T-helper 2 cell treated with Interferon-gamma antibody and Interleukin-4, amounts not matched to agents 100 ng/mL and 5 ng/mL, for 36 hours (primary cell): Measurements from ENCODE around the gene PCDHB13. TPM values are rescaled to one million over a fixed set of nuclear protein-coding genes. Genes with fewer than 3 reads are reported as not detected.

ENCODE experiments used
- intact Hi-C: fragments of 100-400 bp; cut with micrococcal nuclease; formaldehyde crosslinking; loops from one replicate; pipeline ENCODE4 v1.15.1; 2023
- total RNA-seq: library from RNA; stranded (reverse); gene quantifications from 2 replicates; pipeline ENCODE4 v1.2.3, GENCODE V29; 2022

PCDHB13 gene
- total RNA-seq, 1 donor from 2014 or later, result not detected

- intact Hi-C loops, result no loop called here
Measured at GRCh38 chr5:141261238-141261546, 47.5 kb downstream of the PCDHB13 start.

Other genes starting within 250 kb of the PCDHB13 start
- not detected in 2 replicates for gene PCDHAC2, start 247.4 kb upstream of the PCDHB13 start, total RNA-seq
- gene PCDHB1, start 162.5 kb upstream of the PCDHB13 start, total RNA-seq, result not detected in 2 replicates
- 0.09 and 0.14 TPM in 2 replicates for gene PCDHB2, start 119.3 kb upstream of the PCDHB13 start, total RNA-seq
- gene PCDHB3, start 113.4 kb upstream of the PCDHB13 start, total RNA-seq, result not detected in 2 replicates
- not detected in 2 replicates for gene PCDHB4, start 92.1 kb upstream of the PCDHB13 start, total RNA-seq
- gene PCDHB5, start 78.7 kb upstream of the PCDHB13 start, total RNA-seq, result not detected in 2 replicates
- not detected in 2 replicates for gene PCDHB6, start 63.9 kb upstream of the PCDHB13 start, total RNA-seq
- not detected in 2 replicates for gene PCDHB7, start 41.3 kb upstream of the PCDHB13 start, total RNA-seq
- gene PCDHB8, start 36.1 kb upstream of the PCDHB13 start, total RNA-seq, result not detected in 2 replicates
- gene PCDHB16, start 31.5 kb upstream of the PCDHB13 start, total RNA-seq, result not detected in 2 replicates
- gene PCDHB9, start 26.8 kb upstream of the PCDHB13 start, total RNA-seq, result not detected in 2 replicates
- gene PCDHB10, start 21.6 kb upstream of the PCDHB13 start, total RNA-seq, result not detected in 2 replicates
- gene PCDHB11, start 14.3 kb upstream of the PCDHB13 start, total RNA-seq, result not detected in 2 replicates
- not detected in 2 replicates for gene PCDHB12, start 5.2 kb upstream of the PCDHB13 start, total RNA-seq
- not detected in 2 replicates for gene PCDHB14, start 9.4 kb downstream of the PCDHB13 start, total RNA-seq
- not detected in 2 replicates for gene PCDHB15, start 31.5 kb downstream of the PCDHB13 start, total RNA-seq
- 0.25 and 0.59 TPM in 2 replicates for gene SLC25A2, start 90.1 kb downstream of the PCDHB13 start, total RNA-seq
- 60.8 and 64.9 TPM in 2 replicates for gene TAF7, start 106.9 kb downstream of the PCDHB13 start, total RNA-seq
- 0.09 TPM in 2 replicates for gene PCDHGA1, start 116.6 kb downstream of the PCDHB13 start, total RNA-seq
- 0.14 and 0.23 TPM in 2 replicates for gene PCDHGA2, start 124.8 kb downstream of the PCDHB13 start, total RNA-seq
- 0.23 and 0.34 TPM in 2 replicates for gene PCDHGA3, start 129.9 kb downstream of the PCDHB13 start, total RNA-seq
- 0.18 and 0.20 TPM in 2 replicates for gene PCDHGB1, start 136.2 kb downstream of the PCDHB13 start, total RNA-seq
- 0.43 and 0.45 TPM in 2 replicates for gene PCDHGA4, start 141.1 kb downstream of the PCDHB13 start, total RNA-seq
- 0.93 and 1.0 TPM in 2 replicates for gene PCDHGB2, start 146.1 kb downstream of the PCDHB13 start, total RNA-seq
- gene PCDHGA5, start 150.2 kb downstream of the PCDHB13 start, total RNA-seq, result 0.41 and 0.55 TPM in 2 replicates
- gene PCDHGB3, start 156.3 kb downstream of the PCDHB13 start, total RNA-seq, result 0.59 and 0.93 TPM in 2 replicates
- gene PCDHGA6, start 160.0 kb downstream of the PCDHB13 start, total RNA-seq, result 0.57 and 0.70 TPM in 2 replicates
- gene PCDHGA7, start 168.8 kb downstream of the PCDHB13 start, total RNA-seq, result 0.30 TPM in 2 replicates
- gene PCDHGB4, start 173.8 kb downstream of the PCDHB13 start, total RNA-seq, result 0.18 and 0.23 TPM in 2 replicates
- 0.18 TPM in 2 replicates for gene PCDHGA8, start 178.7 kb downstream of the PCDHB13 start, total RNA-seq
- gene PCDHGB5, start 184.0 kb downstream of the PCDHB13 start, total RNA-seq, result 0.55 and 0.61 TPM in 2 replicates
- 0.25 and 0.34 TPM in 2 replicates for gene PCDHGA9, start 188.9 kb downstream of the PCDHB13 start, total RNA-seq
- gene PCDHGB6, start 194.1 kb downstream of the PCDHB13 start, total RNA-seq, result 0.25 and 0.41 TPM in 2 replicates
- gene PCDHGA10, start 199.1 kb downstream of the PCDHB13 start, total RNA-seq, result 0.34 and 0.41 TPM in 2 replicates
- gene PCDHGB7, start 203.8 kb downstream of the PCDHB13 start, total RNA-seq, result 0.20 and 0.39 TPM in 2 replicates
- 0.11 and 0.25 TPM in 2 replicates for gene PCDHGA11, start 207.1 kb downstream of the PCDHB13 start, total RNA-seq
- gene PCDHGA12, start 216.6 kb downstream of the PCDHB13 start, total RNA-seq, result 0.16 and 0.18 TPM in 2 replicates